NCI-H146 (cell line): ENCODE data around the gene PLD5.
"Not testable (repeated sequence)": the region's sequence is repeated elsewhere in the genome, so short reads cannot be mapped to it uniquely, and the experiment has no call there.

ENCODE experiments used
- DNase-seq: peaks from one replicate; lab custom pipeline; 2025; lab: John Stamatoyannopoulos, UW

The PLD5 gene

DNA sequence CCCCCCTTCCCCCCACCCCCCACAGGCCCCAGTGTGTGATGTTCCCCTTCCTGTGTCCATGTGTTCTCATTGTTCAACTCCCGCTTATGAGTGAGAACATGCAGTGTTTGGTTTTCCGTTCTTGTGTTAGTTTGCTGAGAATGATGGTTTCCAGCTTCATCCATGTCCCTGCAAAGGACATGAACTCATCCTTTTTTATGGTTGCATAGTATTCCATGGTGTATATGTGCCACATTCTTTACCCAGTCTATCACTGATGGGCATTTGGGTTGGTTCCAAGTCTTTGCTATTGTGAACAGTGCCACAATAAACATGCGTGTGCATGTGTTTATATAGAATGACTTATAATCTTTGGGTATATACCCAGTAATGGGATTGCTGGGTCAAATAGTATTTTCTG is 466.3 kb downstream of the PLD5 start:
- DNase-seq = not testable (repeated sequence)

DNA sequence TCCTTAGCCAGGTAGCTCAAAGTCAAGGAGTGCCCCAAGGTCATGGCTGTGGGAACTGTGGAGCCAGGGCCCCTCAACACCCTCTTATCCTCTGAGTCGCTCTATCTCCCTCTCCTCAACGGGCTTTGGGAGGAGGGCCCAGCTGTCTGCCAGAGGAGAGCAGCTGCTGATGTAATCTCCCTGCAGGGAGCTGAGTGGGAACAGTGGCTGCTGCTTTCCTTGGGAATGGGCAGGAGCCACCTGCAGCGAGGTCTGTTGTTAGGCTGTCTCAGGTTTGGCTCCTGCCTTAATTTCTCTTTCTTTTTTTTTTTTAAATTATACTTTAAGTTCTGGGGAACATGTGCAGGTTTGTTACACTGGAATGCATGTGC is 466.8 kb downstream of the PLD5 start:
- DNase-seq = no peak

DNA sequence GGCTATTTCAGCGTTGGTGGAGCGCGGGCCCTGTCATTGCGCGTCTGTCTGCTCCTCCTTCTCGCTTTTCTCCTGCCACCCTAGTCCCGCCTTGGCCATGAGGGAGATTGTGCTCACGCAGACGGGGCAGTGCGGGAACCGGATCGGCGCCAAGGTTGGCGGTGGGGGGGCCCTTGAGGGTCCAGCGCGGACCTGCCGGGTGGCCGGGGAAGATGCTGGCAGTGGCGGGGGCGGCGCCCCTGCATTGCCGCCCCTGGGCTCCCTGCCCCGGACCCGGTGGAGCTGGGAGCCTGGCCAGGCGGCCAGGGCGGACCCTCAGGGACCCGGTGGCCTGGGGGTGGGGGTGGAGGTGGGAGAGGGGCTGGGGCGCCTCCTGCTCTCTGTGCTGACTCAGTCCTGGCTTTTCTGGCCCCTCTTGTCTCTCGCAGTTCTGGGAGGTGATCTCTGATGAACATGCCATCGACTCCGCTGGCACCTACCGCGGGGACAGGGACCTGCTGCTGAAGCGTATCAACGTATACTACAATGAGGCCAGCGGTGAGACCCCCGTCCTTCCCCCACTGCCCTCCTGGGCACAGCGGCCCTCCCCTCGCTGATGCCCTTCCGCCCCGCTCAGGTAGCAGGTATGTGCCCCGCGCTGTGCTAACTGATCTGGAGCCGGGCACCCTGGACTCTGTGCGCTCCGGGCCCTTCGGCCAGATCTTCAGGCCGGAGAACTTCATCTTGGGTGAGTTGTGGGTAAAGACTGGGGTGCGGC is 467.3 kb downstream of the PLD5 start:
- no peak for DNase-seq

DNA sequence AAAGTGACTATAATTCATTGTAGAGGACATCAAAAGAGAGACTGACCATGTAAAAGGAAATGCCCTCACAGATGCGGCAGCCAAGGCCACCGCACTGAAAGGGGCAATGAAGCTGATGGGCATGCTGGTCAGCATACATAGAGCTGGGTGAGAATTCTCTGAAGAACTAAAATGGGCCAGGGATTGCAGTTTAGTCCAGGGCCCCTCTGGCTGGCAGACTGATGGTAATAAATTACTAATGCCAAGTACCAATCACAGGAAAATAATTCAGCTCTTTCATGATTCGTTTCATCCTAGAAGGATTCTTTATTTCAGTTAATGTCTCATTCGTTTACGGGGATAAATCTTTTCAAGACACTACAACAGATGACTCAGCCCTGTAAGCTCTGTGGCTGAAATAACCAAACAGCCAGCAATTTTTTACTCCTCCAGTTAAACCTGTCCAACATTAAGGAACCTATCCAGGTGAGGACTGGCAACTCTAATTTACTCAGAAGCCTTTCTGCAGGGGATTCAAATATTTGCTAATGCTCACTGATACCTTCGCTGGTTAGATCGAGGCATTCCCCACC is 468.7 kb downstream of the PLD5 start:
- DNase-seq = no peak

DNA sequence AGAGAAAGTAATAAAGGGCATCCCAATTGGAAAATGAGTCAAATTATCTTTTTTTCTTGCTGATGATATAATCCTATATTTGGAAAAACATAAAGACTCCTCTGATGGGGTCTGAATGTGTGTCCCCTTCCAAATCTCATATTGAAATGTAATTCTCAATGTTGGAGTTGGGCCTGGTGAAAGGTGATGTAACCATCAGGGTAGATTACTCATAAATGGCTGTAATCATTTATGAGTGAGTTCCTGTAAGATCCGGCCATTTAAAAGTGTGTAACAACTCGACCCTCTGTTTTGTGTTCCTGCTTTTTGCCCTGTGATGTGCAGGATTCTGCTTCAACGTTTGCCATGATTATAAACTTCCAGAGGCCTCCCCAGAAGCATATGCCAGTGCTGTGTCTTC is 481.3 kb downstream of the PLD5 start:
- no peak for DNase-seq

DNA sequence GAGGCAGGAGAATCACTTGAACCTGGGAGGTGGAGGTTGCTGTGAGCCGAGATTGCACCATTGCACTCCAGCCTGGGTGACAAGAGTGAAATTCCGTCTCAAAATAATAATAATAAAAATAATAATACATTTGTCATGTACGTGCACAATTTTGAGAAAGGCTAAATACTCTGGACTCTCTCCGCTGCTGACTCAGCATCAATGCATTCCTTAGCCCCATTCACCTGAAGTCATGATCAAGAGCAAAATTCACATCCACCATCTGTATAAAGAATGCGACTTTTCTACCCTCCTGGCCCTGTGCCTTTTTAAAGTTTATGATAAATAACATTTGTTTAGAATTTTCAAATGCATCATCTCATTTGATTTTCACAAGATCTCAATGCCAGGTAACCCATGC is 490.1 kb downstream of the PLD5 start:
- no peak for DNase-seq

DNA sequence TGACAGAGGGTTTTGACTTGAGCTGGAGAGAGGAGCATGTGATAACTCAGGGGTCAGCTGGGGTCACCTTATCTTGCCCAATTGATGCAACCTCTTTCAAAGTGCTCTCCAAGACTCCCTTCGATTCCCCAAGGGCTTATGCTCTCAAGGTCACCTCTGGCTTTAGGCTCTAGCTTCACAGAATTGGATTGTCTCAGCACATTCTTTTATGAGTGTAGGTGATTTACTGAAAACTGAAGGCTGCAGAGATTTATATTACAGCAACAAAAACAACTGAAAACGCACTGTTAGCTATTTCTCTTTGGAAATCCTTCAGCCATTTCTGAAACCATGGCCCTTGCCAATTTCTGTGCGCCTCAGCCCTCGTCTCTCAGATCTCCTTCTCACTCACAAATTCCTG is 491.1 kb downstream of the PLD5 start:
- no peak for DNase-seq
